Measurements from ENCODE around the gene PHACTR1. TPM values are rescaled to one million over a fixed set of nuclear protein-coding genes. Genes with fewer than 3 reads are reported as not detected.

Gene PHACTR1
- total and polyA plus RNA-seq, 4 experiments from 2014 or later: 0.03 to 0.44 (median 0.42) TPM

- H3K4me1 ChIP-seq (ENCODE audit: insufficient read depth, low read length): no peaks in the 10 kb centered on the region
- no peaks in the 10 kb centered on the region for H3K9me3 ChIP-seq (ENCODE audit: control insufficient read depth in 1 of 2, low read length in 2 of 2)
- no peaks in the 10 kb centered on the region for H3K36me3 ChIP-seq (ENCODE audit: insufficient read depth, low read length)
- Mint-ChIP-seq H3K4me1 (no peaks in the 10 kb centered on the region), H3K9me3 (no peaks in the 10 kb centered on the region), H3K27me3 (peaks cover 6 to 27% of the 10 kb centered on the region in 2 donors), H3K4me3 (no peak overlapping the region), H3K36me3 (peaks cover 0 to 2% of the 10 kb centered on the region in 2 donors), H3K27ac (no peak overlapping the region)
- DNase-seq: no peak
- CTCF ChIA-PET (ENCODE audit: partially characterized antibody): no interaction called here
- no peak overlapping the region for H3K27ac ChIP-seq (ENCODE audit: low read depth, low read length)
- intact Hi-C loops (cut with micrococcal nuclease): no loop called here
- no peak overlapping the region for H3K4me3 ChIP-seq (ENCODE audit: low read length in 2 of 2)
- H3K27me3 ChIP-seq (ENCODE audit: insufficient read depth, low read length): no peaks in the 10 kb centered on the region
- POLR2A ChIA-PET (ENCODE audit: partially characterized antibody): no interaction called here
These were observed 473.8 kb downstream of the PHACTR1 start for GRCh38 chr6:13190376-13190775.

GRCh38 chr6:13191461-13191860 is 474.9 kb downstream of the PHACTR1 start:
- Histone ChIP-seq H3K4me1 (ENCODE audit: insufficient read depth, low read length) (no peaks in the 10 kb centered on the region), H3K4me3 (ENCODE audit: low read length in 2 of 2) (no peak overlapping the region), H3K27ac (ENCODE audit: low read depth, low read length) (no peak overlapping the region), H3K9me3 (ENCODE audit: control insufficient read depth in 1 of 2, low read length in 2 of 2) (no peaks in the 10 kb centered on the region), H3K27me3 (ENCODE audit: insufficient read depth, low read length) (no peaks in the 10 kb centered on the region), H3K36me3 (ENCODE audit: insufficient read depth, low read length) (no peaks in the 10 kb centered on the region)
- Mint-ChIP-seq H3K27me3 (peaks cover 4 to 23% of the 10 kb centered on the region in 2 donors), H3K9me3 (no peaks in the 10 kb centered on the region), H3K4me1 (no peaks in the 10 kb centered on the region), H3K36me3 (peaks cover 0 to 2% of the 10 kb centered on the region in 2 donors), H3K4me3 (no peak overlapping the region), H3K27ac (no peak overlapping the region)
- ChIA-PET POLR2A (ENCODE audit: partially characterized antibody) (no interaction called here), CTCF (ENCODE audit: partially characterized antibody) (no interaction called here)
- no peak for DNase-seq
- intact Hi-C loops (cut with micrococcal nuclease): no loop called here

- POLR2A ChIA-PET (ENCODE audit: partially characterized antibody): no interaction called here
- CTCF ChIA-PET (ENCODE audit: partially characterized antibody): no interaction called here
- no peaks in the 10 kb centered on the region for H3K9me3 Mint-ChIP-seq
- H3K27me3 Mint-ChIP-seq: peaks cover 6 to 28% of the 10 kb centered on the region in 2 donors
- intact Hi-C loops (cut with micrococcal nuclease): no loop called here
- H3K4me1 Mint-ChIP-seq: no peaks in the 10 kb centered on the region
- peaks cover 0 to 2% of the 10 kb centered on the region in 2 donors for H3K36me3 Mint-ChIP-seq
- no peak overlapping the region for H3K4me3 Mint-ChIP-seq
- DNase-seq: no peak
- no peaks in the 10 kb centered on the region for H3K9me3 ChIP-seq (ENCODE audit: control insufficient read depth in 1 of 2, low read length in 2 of 2)
- H3K4me1 ChIP-seq (ENCODE audit: insufficient read depth, low read length): no peaks in the 10 kb centered on the region
- no peaks in the 10 kb centered on the region for H3K36me3 ChIP-seq (ENCODE audit: insufficient read depth, low read length)
- no peak overlapping the region for H3K4me3 ChIP-seq (ENCODE audit: low read length in 2 of 2)
- H3K27ac ChIP-seq (ENCODE audit: low read depth, low read length): no peak overlapping the region
- H3K27ac Mint-ChIP-seq: no peak overlapping the region
- H3K27me3 ChIP-seq (ENCODE audit: insufficient read depth, low read length): no peaks in the 10 kb centered on the region
These were observed 478.3 kb downstream of the PHACTR1 start for GRCh38 chr6:13194852-13195251.

GRCh38 chr6:13195803-13196202 is 479.2 kb downstream of the PHACTR1 start:
- ChIA-PET CTCF (ENCODE audit: partially characterized antibody) (no interaction called here), POLR2A (ENCODE audit: partially characterized antibody) (no interaction called here)
- Histone ChIP-seq H3K36me3 (ENCODE audit: insufficient read depth, low read length) (no peaks in the 10 kb centered on the region), H3K9me3 (ENCODE audit: control insufficient read depth in 1 of 2, low read length in 2 of 2) (no peaks in the 10 kb centered on the region), H3K27ac (ENCODE audit: low read depth, low read length) (no peak overlapping the region), H3K27me3 (ENCODE audit: insufficient read depth, low read length) (no peaks in the 10 kb centered on the region), H3K4me1 (ENCODE audit: insufficient read depth, low read length) (no peaks in the 10 kb centered on the region), H3K4me3 (ENCODE audit: low read length in 2 of 2) (no peak overlapping the region)
- DNase-seq: no peak
- no peak overlapping the region for H3K27ac Mint-ChIP-seq
- H3K4me1 Mint-ChIP-seq: no peaks in the 10 kb centered on the region
- H3K4me3 Mint-ChIP-seq: no peak overlapping the region
- H3K27me3 Mint-ChIP-seq: peaks cover 5 to 26% of the 10 kb centered on the region in 2 donors
- intact Hi-C loops (cut with micrococcal nuclease): no loop called here
- H3K36me3 Mint-ChIP-seq: peaks cover 0 to 2% of the 10 kb centered on the region in 2 donors
- no peaks in the 10 kb centered on the region for H3K9me3 Mint-ChIP-seq

GRCh38 chr6:13198168-13198567 is 481.6 kb downstream of the PHACTR1 start:
- Mint-ChIP-seq H3K9me3 (no peaks in the 10 kb centered on the region), H3K27ac (no peak overlapping the region), H3K27me3 (peaks cover 2 to 12% of the 10 kb centered on the region in 2 donors), H3K4me3 (no peak overlapping the region), H3K4me1 (no peaks in the 10 kb centered on the region), H3K36me3 (no peaks in the 10 kb centered on the region)
- Histone ChIP-seq H3K27me3 (ENCODE audit: insufficient read depth, low read length) (no peaks in the 10 kb centered on the region), H3K36me3 (ENCODE audit: insufficient read depth, low read length) (no peaks in the 10 kb centered on the region), H3K9me3 (ENCODE audit: control insufficient read depth in 1 of 2, low read length in 2 of 2) (no peaks in the 10 kb centered on the region), H3K4me1 (ENCODE audit: insufficient read depth, low read length) (no peaks in the 10 kb centered on the region), H3K27ac (ENCODE audit: low read depth, low read length) (no peak overlapping the region), H3K4me3 (ENCODE audit: low read length in 2 of 2) (no peak overlapping the region)
- intact Hi-C loops (cut with micrococcal nuclease): no loop called here
- CTCF ChIA-PET (ENCODE audit: partially characterized antibody): no interaction called here
- no peak for DNase-seq
- POLR2A ChIA-PET (ENCODE audit: partially characterized antibody): no interaction called here

- POLR2A ChIA-PET (ENCODE audit: partially characterized antibody): no interaction called here
- no peak for DNase-seq
- peaks cover 7 to 12% of the 10 kb centered on the region in 2 donors for H3K27me3 Mint-ChIP-seq
- H3K27ac Mint-ChIP-seq: no peak overlapping the region
- peaks cover 0 to 2% (median 0%) of the 10 kb centered on the region in 8 donors for H3K9me3 Mint-ChIP-seq
- Histone ChIP-seq H3K4me1 (ENCODE audit: insufficient read depth, low read length) (no peaks in the 10 kb centered on the region), H3K4me3 (ENCODE audit: low read length in 2 of 2) (no peak overlapping the region), H3K9me3 (ENCODE audit: control insufficient read depth in 1 of 2, low read length in 2 of 2) (no peaks in the 10 kb centered on the region), H3K36me3 (ENCODE audit: insufficient read depth, low read length) (no peaks in the 10 kb centered on the region), H3K27me3 (ENCODE audit: insufficient read depth, low read length) (no peaks in the 10 kb centered on the region), H3K27ac (ENCODE audit: low read depth, low read length) (no peak overlapping the region)
- no peaks in the 10 kb centered on the region for H3K36me3 Mint-ChIP-seq
- no peaks in the 10 kb centered on the region for H3K4me1 Mint-ChIP-seq
- H3K4me3 Mint-ChIP-seq: no peak overlapping the region
- CTCF ChIA-PET (ENCODE audit: partially characterized antibody): no interaction called here
- intact Hi-C loops (cut with micrococcal nuclease): no loop called here
These were observed 484.8 kb downstream of the PHACTR1 start for GRCh38 chr6:13201336-13201735.

GRCh38 chr6:13203145-13203544 is 486.6 kb downstream of the PHACTR1 start:
- POLR2A ChIA-PET (ENCODE audit: partially characterized antibody): no interaction called here
- H3K4me1 Mint-ChIP-seq: no peaks in the 10 kb centered on the region
- intact Hi-C loops (cut with micrococcal nuclease): no loop called here

GRCh38 chr6:13205106-13205505 is 488.5 kb downstream of the PHACTR1 start:
- Histone ChIP-seq H3K27me3 (ENCODE audit: insufficient read depth, low read length) (no peaks in the 10 kb centered on the region), H3K9me3 (ENCODE audit: control insufficient read depth in 1 of 2, low read length in 2 of 2) (no peaks in the 10 kb centered on the region), H3K4me3 (ENCODE audit: low read length in 2 of 2) (no peak overlapping the region), H3K27ac (ENCODE audit: low read depth, low read length) (no peak overlapping the region), H3K4me1 (ENCODE audit: insufficient read depth, low read length) (no peaks in the 10 kb centered on the region), H3K36me3 (ENCODE audit: insufficient read depth, low read length) (no peaks in the 10 kb centered on the region)
- POLR2A ChIA-PET (ENCODE audit: partially characterized antibody): no interaction called here
- no peak for DNase-seq
- H3K27ac Mint-ChIP-seq: no peak overlapping the region
- intact Hi-C loops (cut with micrococcal nuclease): no loop called here
- H3K36me3 Mint-ChIP-seq: no peaks in the 10 kb centered on the region
- peaks cover 0 to 2% (median 0%) of the 10 kb centered on the region in 8 donors for H3K9me3 Mint-ChIP-seq
- CTCF ChIA-PET (ENCODE audit: partially characterized antibody): no interaction called here
- H3K27me3 Mint-ChIP-seq: peaks cover 6 to 8% of the 10 kb centered on the region in 2 donors
- no peak overlapping the region for H3K4me3 Mint-ChIP-seq
- H3K4me1 Mint-ChIP-seq: no peaks in the 10 kb centered on the region

More at GRCh38 chr6:13203145-13203544, 486.6 kb downstream of the PHACTR1 start:
- Mint-ChIP-seq H3K27me3 (peaks cover 8 to 10% of the 10 kb centered on the region in 2 donors), H3K27ac (no peak overlapping the region), H3K36me3 (no peaks in the 10 kb centered on the region), H3K9me3 (peaks cover 0 to 2% (median 0%) of the 10 kb centered on the region in 8 donors), H3K4me3 (no peak overlapping the region)
- no peak overlapping the region for H3K27ac ChIP-seq (ENCODE audit: low read depth, low read length)
- no peak for DNase-seq
- H3K9me3 ChIP-seq (ENCODE audit: control insufficient read depth in 1 of 2, low read length in 2 of 2): no peaks in the 10 kb centered on the region
- no peaks in the 10 kb centered on the region for H3K4me1 ChIP-seq (ENCODE audit: insufficient read depth, low read length)
- H3K27me3 ChIP-seq (ENCODE audit: insufficient read depth, low read length): no peaks in the 10 kb centered on the region
- H3K4me3 ChIP-seq (ENCODE audit: low read length in 2 of 2): no peak overlapping the region
- CTCF ChIA-PET (ENCODE audit: partially characterized antibody): no interaction called here
- no peaks in the 10 kb centered on the region for H3K36me3 ChIP-seq (ENCODE audit: insufficient read depth, low read length)

Measured in CD4-positive, alpha-beta memory T cell (primary cell).